SKM-1 (cell line): ENCODE results near the gene KIF27.
"Not testable (repeated sequence)": the region's sequence is repeated elsewhere in the genome, so short reads cannot be mapped to it uniquely, and the experiment has no call there.

ENCODE experiments used
- DNase-seq: peaks from one replicate; lab custom pipeline; 2025; ENCODE audit not compliant: unreplicated experiment; lab: John Stamatoyannopoulos, UW

The KIF27 gene

GRCh38 chr9:83920927-83921707 lies at the start of gene KIF27:
KIF27 (minus strand) TSS chr9:83921432; CDS start chr9:83915591, 5,841 bp downstream.
- peak; percentile 56 for DNase-seq

- no peak for DNase-seq
These were observed 48.4 kb upstream of the KIF27 start for GRCh38 chr9:83969602-83970001.

GRCh38 chr9:83967073-83967472 lies 45.8 kb upstream of the KIF27 start:
- no peak for DNase-seq

GRCh38 chr9:83966209-83966582 lies 45.0 kb upstream of the KIF27 start:
- no peak for DNase-seq

GRCh38 chr9:83965350-83966208 lies 44.3 kb upstream of the KIF27 start:
- no peak for DNase-seq

- DNase-seq, result no peak
These were observed 43.7 kb upstream of the KIF27 start for GRCh38 chr9:83964973-83965349.

GRCh38 chr9:83962165-83962564 lies 40.9 kb upstream of the KIF27 start:
- no peak for DNase-seq

- DNase-seq, result no peak
These were observed 39.8 kb upstream of the KIF27 start for GRCh38 chr9:83960991-83961390.

- DNase-seq, result no peak
These were observed 37.8 kb upstream of the KIF27 start for GRCh38 chr9:83959061-83959460.

- DNase-seq, result no peak
These were observed 35.9 kb upstream of the KIF27 start for GRCh38 chr9:83957248-83957513.

- DNase-seq, result peak; percentile 11
These were observed 35.4 kb upstream of the KIF27 start for GRCh38 chr9:83956436-83957247.

GRCh38 chr9:83956086-83956435 lies 34.8 kb upstream of the KIF27 start:
- DNase-seq, result peak; percentile 51

- DNase-seq, result not testable (repeated sequence)
These were observed 26.9 kb upstream of the KIF27 start for GRCh38 chr9:83948096-83948495.

GRCh38 chr9:83940590-83941303 lies 19.5 kb upstream of the KIF27 start:
- DNase-seq, result no peak

- peak; percentile 3 for DNase-seq
These were observed 16.7 kb upstream of the KIF27 start for GRCh38 chr9:83937861-83938455.

- no peak for DNase-seq
These were observed 15.3 kb upstream of the KIF27 start for GRCh38 chr9:83936523-83936922.

- DNase-seq, result no peak
These were observed 14.2 kb upstream of the KIF27 start for GRCh38 chr9:83935276-83935935.

- DNase-seq, result peak; percentile 16
These were observed 13.5 kb upstream of the KIF27 start for GRCh38 chr9:83934569-83935275.

GRCh38 chr9:83933790-83934189 lies 12.6 kb upstream of the KIF27 start:
- DNase-seq, result no peak

GRCh38 chr9:83932851-83933250 lies 11.6 kb upstream of the KIF27 start:
- no peak for DNase-seq
